Esophagus squamous epithelium (tissue), 5 donors: ENCODE results near the gene GCFC2. TPM values are rescaled to one million over a fixed set of nuclear protein-coding genes. Genes with fewer than 3 reads are reported as not detected.

Experiments used
- DNase-seq: peaks from one replicate; lab custom pipeline; 2025; lab: John Stamatoyannopoulos, UW
- H3K27ac ChIP-seq, 4 donors: fragments of 200-600 bp; sonication (generic); one replicate each; pipeline ENCODE4 v1.5.1; 2016 to 2019; ENCODE audit warnings: mild to moderate bottlenecking in 1 of 4
- H3K27me3 ChIP-seq, 4 donors: fragments of 200-600 bp; sonication (generic); 1 replicate in 3 of 4; 2 replicates in 1 of 4; pipeline versions ENCODE4 v1.5.1 to v1.6.0; 2017 to 2021; ENCODE audit warnings: antibody characterized with exemption in 1 of 4
- H3K36me3 ChIP-seq, 3 donors: fragments of 200-600 bp; sonication (generic); one replicate each; pipeline ENCODE4 v1.5.1; 2016 to 2019
- H3K4me1 ChIP-seq, 3 donors: fragments of 200-600 bp; sonication (generic); one replicate each; pipeline ENCODE4 v1.5.1; 2017 to 2019
- H3K4me3 ChIP-seq, 4 donors: fragments of 200-600 bp; sonication (generic); 1 replicate in 3 of 4; 2 replicates in 1 of 4; pipeline ENCODE4 v1.5.1; 2016 to 2019; ENCODE audit warnings: mild to moderate bottlenecking in 2 of 4, moderate library complexity in 1 of 4
- H3K9me3 ChIP-seq, 3 donors: fragments of 200-600 bp; sonication (generic); one replicate each; pipeline ENCODE4 v1.5.1; 2016 to 2019
- POLR2A ChIP-seq, 4 donors: fragments of 450-650 bp; IDR thresholded peaks; one replicate each; pipeline ENCODE4 v1.6.1; 2017; ENCODE audit warnings: antibody characterized with exemption in 4 of 4, mild to moderate bottlenecking in 4 of 4, moderate library complexity in 3 of 4
- WGBS, 2 donors: methylation state at CpG; one replicate each; pipeline ENCODE4 v1.1.5; 2018; 5-methylcytosine and 5-hydroxymethylcytosine counted together
- intact Hi-C: fragments of 100-400 bp; cut with DNase I; formaldehyde crosslinking; loops from one replicate; pipeline ENCODE4 v1.15.0; 2022
- total RNA-seq, 4 donors: library from RNA; depleted of rRNA; stranded (reverse); fragments of >200 nt; gene quantifications; one replicate each; pipeline ENCODE4 v1.1.0, GENCODE V29; 2016
- TF ChIP-seq, protein P1 (sequence below), 6 experiments: fragments of 450-650 bp in 4 of 6; fragments of 200-600 bp in 2 of 6; sonication (generic) in 2 of 6; IDR thresholded peaks; one replicate each; pipeline ENCODE4 v1.5.1; 2016 to 2019; ENCODE audit warnings: antibody characterized with exemption in 6 of 6, mild to moderate bottlenecking in 4 of 6, moderate library complexity in 4 of 6
- donor health status: DM: yes; HTN: yes; CAD: no.

GCFC2 gene
- total RNA-seq, 4 donors from 2014 or later, result 10.2 to 22.7 (median 14.5) TPM

DNA sequence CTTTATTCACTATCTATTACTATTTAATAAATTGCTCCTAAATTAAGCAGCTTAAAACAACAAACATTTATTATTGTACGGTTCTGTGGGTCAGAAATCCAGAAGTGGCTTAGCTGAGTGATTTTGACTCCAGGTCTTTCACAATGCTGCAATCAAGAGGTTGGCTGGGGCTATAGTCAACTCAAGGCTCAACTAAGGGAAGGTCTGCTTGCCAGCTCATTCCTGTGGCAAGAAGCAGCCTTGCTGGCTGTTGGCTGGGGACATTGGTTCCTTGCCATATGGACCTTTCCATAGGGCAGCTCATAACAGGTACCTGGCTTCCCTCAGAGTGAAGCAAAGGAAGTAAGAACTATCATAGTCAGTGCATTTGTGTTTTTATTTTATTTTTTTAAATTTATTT lies 69.1 kb downstream of the GCFC2 start:
- intact Hi-C loops, result no loop called here
- DNase-seq, result no peak
- TF ChIP-seq, protein P1, sequence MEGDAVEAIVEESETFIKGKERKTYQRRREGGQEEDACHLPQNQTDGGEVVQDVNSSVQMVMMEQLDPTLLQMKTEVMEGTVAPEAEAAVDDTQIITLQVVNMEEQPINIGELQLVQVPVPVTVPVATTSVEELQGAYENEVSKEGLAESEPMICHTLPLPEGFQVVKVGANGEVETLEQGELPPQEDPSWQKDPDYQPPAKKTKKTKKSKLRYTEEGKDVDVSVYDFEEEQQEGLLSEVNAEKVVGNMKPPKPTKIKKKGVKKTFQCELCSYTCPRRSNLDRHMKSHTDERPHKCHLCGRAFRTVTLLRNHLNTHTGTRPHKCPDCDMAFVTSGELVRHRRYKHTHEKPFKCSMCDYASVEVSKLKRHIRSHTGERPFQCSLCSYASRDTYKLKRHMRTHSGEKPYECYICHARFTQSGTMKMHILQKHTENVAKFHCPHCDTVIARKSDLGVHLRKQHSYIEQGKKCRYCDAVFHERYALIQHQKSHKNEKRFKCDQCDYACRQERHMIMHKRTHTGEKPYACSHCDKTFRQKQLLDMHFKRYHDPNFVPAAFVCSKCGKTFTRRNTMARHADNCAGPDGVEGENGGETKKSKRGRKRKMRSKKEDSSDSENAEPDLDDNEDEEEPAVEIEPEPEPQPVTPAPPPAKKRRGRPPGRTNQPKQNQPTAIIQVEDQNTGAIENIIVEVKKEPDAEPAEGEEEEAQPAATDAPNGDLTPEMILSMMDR (IDR thresholded peaks at IDR 0.05), result no peak
- TF ChIP-seq POLR2A (IDR thresholded peaks at IDR 0.05), result no peak
- H3K4me1 ChIP-seq, result peaks cover 0 to 16% (median 5%) of the 10 kb centered on the region in 3 donors
- no peaks in the 10 kb centered on the region for H3K36me3 ChIP-seq
- H3K27me3 ChIP-seq, result peaks cover 0 to 11% (median 0%) of the 10 kb centered on the region in 4 donors
- H3K9me3 ChIP-seq, result no peaks in the 10 kb centered on the region
- 67 to 70% methylated on average over 1 of the region's 1 CpG for WGBS, 2 donors
- no peak overlapping the region for H3K4me3 ChIP-seq
- H3K27ac ChIP-seq, result no peak overlapping the region

DNA sequence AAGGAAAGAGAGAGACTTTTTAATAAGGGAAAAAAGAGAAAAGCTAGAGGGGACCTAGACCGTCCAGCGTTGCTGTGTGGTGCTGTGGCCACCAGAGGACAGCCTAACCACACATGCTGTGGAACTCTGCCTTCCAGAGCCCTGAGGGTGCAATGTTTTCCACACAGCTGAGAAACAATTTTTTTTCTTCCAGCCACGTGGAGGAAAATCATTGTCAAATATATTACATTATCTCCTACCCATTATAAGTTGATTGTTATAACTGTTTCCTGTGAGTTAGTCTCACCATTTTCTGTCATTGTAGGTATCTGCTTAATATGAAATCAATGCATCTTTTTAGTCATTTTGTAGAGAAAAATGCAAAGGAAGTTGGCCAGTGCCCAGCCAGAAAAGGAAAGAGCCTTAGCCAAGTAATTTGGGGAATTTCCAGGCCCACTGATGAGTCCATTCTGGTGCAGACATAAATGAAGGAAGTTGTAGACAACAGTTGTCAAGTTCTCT lies 70.0 kb downstream of the GCFC2 start:
- 0 to 1% methylated on average over 3 of the region's 3 CpGs for WGBS, 2 donors
- intact Hi-C loops, result no loop called here
- Histone ChIP-seq H3K4me1 (peaks cover 0 to 10% (median 3%) of the 10 kb centered on the region in 3 donors), H3K9me3 (no peaks in the 10 kb centered on the region), H3K36me3 (no peaks in the 10 kb centered on the region), H3K27ac (peak overlapping the region in 2 of 4 donors; percentile 3 to 40), H3K4me3 (no peak overlapping the region), H3K27me3 (peaks cover 0 to 11% (median 0%) of the 10 kb centered on the region in 4 donors)
- TF ChIP-seq POLR2A (IDR thresholded peaks at IDR 0.05), result no peak
- TF ChIP-seq, protein P1 (IDR thresholded peaks at IDR 0.05), result peak; percentile 74 to 94 (median 86)
- DNase-seq, result no peak

DNA sequence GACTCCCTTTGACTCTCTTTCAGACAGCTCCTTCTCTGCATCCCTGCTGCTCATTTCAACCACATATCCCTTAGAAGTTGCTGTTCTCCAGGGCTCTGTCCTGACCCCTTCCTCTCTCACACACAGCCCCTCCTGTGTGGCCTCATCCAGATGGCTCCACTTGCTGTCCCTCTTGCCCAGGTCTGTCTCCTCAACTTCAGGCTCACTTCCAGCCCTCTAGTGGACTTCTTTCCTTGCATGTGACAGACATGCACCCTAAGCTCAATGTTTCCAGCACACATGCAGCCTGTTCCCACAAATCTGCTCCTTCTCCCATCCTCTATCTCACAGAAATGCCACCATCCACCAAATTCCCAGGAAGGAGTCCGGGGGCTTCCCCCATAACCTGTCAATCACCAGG lies 73.1 kb downstream of the GCFC2 start:
- Histone ChIP-seq H3K27ac (no peak overlapping the region), H3K36me3 (no peaks in the 10 kb centered on the region), H3K4me1 (peaks cover 0 to 10% (median 3%) of the 10 kb centered on the region in 3 donors), H3K4me3 (no peak overlapping the region), H3K9me3 (no peaks in the 10 kb centered on the region), H3K27me3 (peaks cover 0 to 11% (median 0%) of the 10 kb centered on the region in 4 donors)
- WGBS, 2 donors, result 71 to 78% methylated on average over 1 of the region's 1 CpG
- TF ChIP-seq POLR2A (IDR thresholded peaks at IDR 0.05), result no peak
- TF ChIP-seq, protein P1 (IDR thresholded peaks at IDR 0.05), result no peak
- DNase-seq, result no peak
- intact Hi-C loops, result no loop called here

DNA sequence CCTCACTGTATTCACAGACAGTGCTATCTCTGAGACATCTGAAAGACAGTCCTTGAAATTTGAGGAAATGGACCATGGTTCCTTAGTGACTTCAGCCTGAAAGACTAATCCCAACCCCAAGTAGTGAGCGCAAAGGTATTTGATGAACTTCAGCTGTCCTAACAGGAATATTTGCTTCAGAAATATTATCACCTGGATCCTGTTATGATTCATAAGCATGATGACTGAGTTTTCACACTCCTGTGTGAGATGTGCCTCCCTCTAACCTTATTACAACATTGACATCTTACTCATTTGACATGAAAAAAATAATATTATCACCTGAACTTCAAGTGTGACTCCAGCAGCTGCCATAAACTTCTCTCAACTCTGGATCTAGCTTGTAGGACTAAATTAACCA lies 75.8 kb downstream of the GCFC2 start:
- intact Hi-C loops, result no loop called here
- no peaks in the 10 kb centered on the region for H3K9me3 ChIP-seq
- no peak overlapping the region for H3K27ac ChIP-seq
- no peak for TF ChIP-seq POLR2A (IDR thresholded peaks at IDR 0.05)
- TF ChIP-seq, protein P1 (IDR thresholded peaks at IDR 0.05), result no peak
- DNase-seq, result no peak
- no peaks in the 10 kb centered on the region for H3K4me1 ChIP-seq
- H3K27me3 ChIP-seq, result peaks cover 0 to 11% (median 0%) of the 10 kb centered on the region in 4 donors
- no peaks in the 10 kb centered on the region for H3K36me3 ChIP-seq
- no peak overlapping the region for H3K4me3 ChIP-seq
- WGBS, 2 donors, result 80 to 86% methylated on average over 1 of the region's 1 CpG

DNA sequence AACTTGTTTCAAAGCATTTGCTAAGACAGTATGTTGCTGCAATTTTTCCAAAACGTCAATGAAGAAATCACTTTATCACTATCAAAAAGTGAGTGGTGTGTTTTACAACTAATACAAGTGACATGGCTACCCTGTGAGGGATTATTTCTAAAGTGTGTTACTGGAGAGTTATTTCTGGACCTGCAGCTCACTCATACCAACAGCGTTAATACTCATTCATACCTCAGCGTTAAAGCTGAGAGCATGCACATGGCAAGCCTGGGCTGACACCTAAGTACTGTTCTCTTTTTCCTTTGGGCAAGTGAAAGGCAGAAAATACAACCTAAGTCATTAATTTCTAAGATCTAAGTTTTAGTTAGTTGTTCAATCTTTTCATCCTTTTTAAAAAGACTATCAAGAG lies 77.1 kb downstream of the GCFC2 start:
- Histone ChIP-seq H3K4me3 (no peak overlapping the region), H3K27ac (no peak overlapping the region), H3K4me1 (no peaks in the 10 kb centered on the region), H3K36me3 (no peaks in the 10 kb centered on the region), H3K27me3 (peaks cover 0 to 17% (median 0%) of the 10 kb centered on the region in 4 donors), H3K9me3 (no peaks in the 10 kb centered on the region)
- 57 to 74% methylated on average over 3 of the region's 3 CpGs for WGBS, 2 donors
- intact Hi-C loops, result no loop called here
- no peak for DNase-seq
- TF ChIP-seq, protein P1 (IDR thresholded peaks at IDR 0.05), result no peak
- TF ChIP-seq POLR2A (IDR thresholded peaks at IDR 0.05), result no peak
